Esophagus muscularis mucosa (tissue), 4 donors: ENCODE data around the gene ARL5C.

Experiments used
- CTCF ChIP-seq, 3 experiments: fragments of 200-600 bp in 2 of 3; fragments of 450-650 bp in 1 of 3; sonication (generic) in 2 of 3; IDR thresholded peaks; one replicate each; pipeline ENCODE4 v1.5.1; 2017 to 2019; ENCODE audit warnings: antibody characterized with exemption in 3 of 3, mild to moderate bottlenecking in 2 of 3, moderate library complexity in 1 of 3
- EP300 ChIP-seq: sonication (generic); formaldehyde crosslinking; IDR thresholded peaks from one replicate; pipeline ENCODE4 v1.6.1; 2017; ENCODE audit warnings: antibody characterized with exemption
- POLR2A ChIP-seq: fragments of 450-650 bp; IDR thresholded peaks from one replicate; pipeline ENCODE4 v1.6.1; 2017; ENCODE audit warnings: antibody characterized with exemption, moderate library complexity, mild to moderate bottlenecking, low read depth

GRCh38 chr17:39158623-39159022 is 7.3 kb downstream of the ARL5C start:
- TF ChIP-seq POLR2A (no peak), CTCF (IDR thresholded peaks at IDR 0.05) (no peak), EP300 (no peak)
